ENCODE measurements around the gene SLC1A5. TPM values are rescaled to one million over a fixed set of nuclear protein-coding genes. Genes with fewer than 3 reads are reported as not detected.

The SLC1A5 gene
- total RNA-seq, 1 donor from 2014 or later, result 233 TPM

- Histone ChIP-seq H3K27me3 (ENCODE audit: insufficient read depth, low read length) (no peaks in the 10 kb centered on the region), H3K79me2 (ENCODE audit: insufficient read depth, low read length) (no peaks in the 10 kb centered on the region), H3K9ac (ENCODE audit: low read length) (no peak overlapping the region), H2AFZ (ENCODE audit: low read depth, low read length) (peak overlapping the region; percentile 25), H3K4me2 (ENCODE audit: low read length) (peak overlapping the region; percentile 39), H3K27ac (ENCODE audit: low read depth, low read length) (no peak overlapping the region), H3K4me3 (ENCODE audit: insufficient read depth, low read depth, low read length) (no peak overlapping the region), H3K4me1 (ENCODE audit: insufficient read depth, low read length) (peaks cover 7% of the 10 kb centered on the region), H3K36me3 (ENCODE audit: insufficient read depth, low read length) (no peaks in the 10 kb centered on the region), H3K9me3 (ENCODE audit: insufficient read depth, low read depth, low read length) (no peaks in the 10 kb centered on the region), H4K20me1 (ENCODE audit: insufficient read depth, low read length) (no peaks in the 10 kb centered on the region)
- H3K27me3 Mint-ChIP-seq (ENCODE audit: low read depth, unreplicated experiment), result peaks cover 6% of the 10 kb centered on the region
- FAIRE-seq (no peak), DNase-seq (ENCODE audit: low read depth) (no peak)
- no peaks in the 10 kb centered on the region for H3K9me3 Mint-ChIP-seq (ENCODE audit: unreplicated experiment)
- H3K4me1 Mint-ChIP-seq (ENCODE audit: low read depth, unreplicated experiment), result peaks cover 7% of the 10 kb centered on the region
- no peak overlapping the region for H3K27ac Mint-ChIP-seq (ENCODE audit: unreplicated experiment)
- TF ChIP-seq, protein P1, sequence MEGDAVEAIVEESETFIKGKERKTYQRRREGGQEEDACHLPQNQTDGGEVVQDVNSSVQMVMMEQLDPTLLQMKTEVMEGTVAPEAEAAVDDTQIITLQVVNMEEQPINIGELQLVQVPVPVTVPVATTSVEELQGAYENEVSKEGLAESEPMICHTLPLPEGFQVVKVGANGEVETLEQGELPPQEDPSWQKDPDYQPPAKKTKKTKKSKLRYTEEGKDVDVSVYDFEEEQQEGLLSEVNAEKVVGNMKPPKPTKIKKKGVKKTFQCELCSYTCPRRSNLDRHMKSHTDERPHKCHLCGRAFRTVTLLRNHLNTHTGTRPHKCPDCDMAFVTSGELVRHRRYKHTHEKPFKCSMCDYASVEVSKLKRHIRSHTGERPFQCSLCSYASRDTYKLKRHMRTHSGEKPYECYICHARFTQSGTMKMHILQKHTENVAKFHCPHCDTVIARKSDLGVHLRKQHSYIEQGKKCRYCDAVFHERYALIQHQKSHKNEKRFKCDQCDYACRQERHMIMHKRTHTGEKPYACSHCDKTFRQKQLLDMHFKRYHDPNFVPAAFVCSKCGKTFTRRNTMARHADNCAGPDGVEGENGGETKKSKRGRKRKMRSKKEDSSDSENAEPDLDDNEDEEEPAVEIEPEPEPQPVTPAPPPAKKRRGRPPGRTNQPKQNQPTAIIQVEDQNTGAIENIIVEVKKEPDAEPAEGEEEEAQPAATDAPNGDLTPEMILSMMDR (IDR thresholded peaks at IDR 0.05; ENCODE audit: insufficient read depth, low read depth, low read length), result no peak
- no peak for TF ChIP-seq EZH2 (IDR thresholded peaks at IDR 0.05; ENCODE audit: insufficient read depth, low read length)
- H3K36me3 Mint-ChIP-seq (ENCODE audit: low read depth, unreplicated experiment), result peaks cover 2% of the 10 kb centered on the region
- H3K4me3 Mint-ChIP-seq (ENCODE audit: unreplicated experiment), result no peak overlapping the region
These were observed 24.8 kb upstream of the SLC1A5 start for GRCh38 chr19:46812977-46813838.

DNA sequence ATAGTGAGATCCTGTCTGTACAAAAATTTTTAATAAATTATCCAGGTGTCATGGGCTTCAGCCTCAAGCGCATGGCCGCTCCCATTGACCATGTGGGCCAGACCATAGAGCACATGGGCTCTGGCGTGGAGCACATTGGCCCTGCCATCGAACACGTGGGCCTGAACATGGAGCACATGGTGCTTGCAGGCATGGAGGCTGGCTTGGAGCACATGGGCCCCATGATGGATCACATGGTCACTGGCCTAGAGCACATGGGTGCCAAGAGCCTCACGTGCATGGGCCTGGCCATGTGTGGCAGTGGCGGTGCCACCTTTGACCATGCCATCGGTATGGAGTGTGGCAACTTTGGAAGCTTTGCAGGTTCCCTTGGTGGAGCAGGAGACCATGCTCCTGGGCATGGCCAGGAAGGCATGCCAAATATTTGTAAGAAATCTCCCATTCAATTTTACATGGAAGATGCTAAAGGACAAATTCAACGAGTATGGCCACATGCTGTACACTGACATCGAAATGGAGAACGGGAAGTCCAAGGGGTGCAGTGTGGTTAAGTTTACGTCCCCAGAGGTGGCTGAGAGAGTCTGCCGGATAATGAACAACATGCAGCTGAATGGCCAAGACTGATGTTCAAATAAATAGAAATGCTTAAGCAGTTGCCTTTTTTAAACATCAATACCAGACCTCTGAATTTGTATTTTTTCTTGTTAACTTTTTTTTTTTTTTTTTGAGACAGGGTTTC lies 21.3 kb upstream of the SLC1A5 start:
- peaks cover 3% of the 10 kb centered on the region for H3K27me3 Mint-ChIP-seq (ENCODE audit: low read depth, unreplicated experiment)
- FAIRE-seq, result no peak
- Histone ChIP-seq H3K36me3 (ENCODE audit: insufficient read depth, low read length) (no peaks in the 10 kb centered on the region), H3K79me2 (ENCODE audit: insufficient read depth, low read length) (no peaks in the 10 kb centered on the region), H3K9me3 (ENCODE audit: insufficient read depth, low read depth, low read length) (no peaks in the 10 kb centered on the region), H3K4me3 (ENCODE audit: insufficient read depth, low read depth, low read length) (no peak overlapping the region), H3K27ac (ENCODE audit: low read depth, low read length) (no peak overlapping the region), H4K20me1 (ENCODE audit: insufficient read depth, low read length) (no peaks in the 10 kb centered on the region), H3K4me1 (ENCODE audit: insufficient read depth, low read length) (peaks cover 7% of the 10 kb centered on the region), H2AFZ (ENCODE audit: low read depth, low read length) (peak overlapping the region; percentile 18), H3K27me3 (ENCODE audit: insufficient read depth, low read length) (no peaks in the 10 kb centered on the region), H3K4me2 (ENCODE audit: low read length) (no peak overlapping the region), H3K9ac (ENCODE audit: low read length) (no peak overlapping the region)
- TF ChIP-seq, protein P1 (IDR thresholded peaks at IDR 0.05; ENCODE audit: insufficient read depth, low read depth, low read length), result no peak
- no peak for TF ChIP-seq EZH2 (IDR thresholded peaks at IDR 0.05; ENCODE audit: insufficient read depth, low read length)
- H3K36me3 Mint-ChIP-seq (ENCODE audit: low read depth, unreplicated experiment), result no peaks in the 10 kb centered on the region
- H3K27ac Mint-ChIP-seq (ENCODE audit: unreplicated experiment), result no peak overlapping the region
- H3K9me3 Mint-ChIP-seq (ENCODE audit: unreplicated experiment), result no peaks in the 10 kb centered on the region
- no peak overlapping the region for H3K4me3 Mint-ChIP-seq (ENCODE audit: unreplicated experiment)
- DNase-seq (ENCODE audit: low read depth), result no peak
- peaks cover 7% of the 10 kb centered on the region for H3K4me1 Mint-ChIP-seq (ENCODE audit: low read depth, unreplicated experiment)
